ENCODE data around the gene KCNMA1. TPM values are rescaled to one million over a fixed set of nuclear protein-coding genes. Genes with fewer than 3 reads are reported as not detected.

KCNMA1 gene
- total RNA-seq, 2 donors from 2014 or later: 5.9 to 9.3 TPM

DNA sequence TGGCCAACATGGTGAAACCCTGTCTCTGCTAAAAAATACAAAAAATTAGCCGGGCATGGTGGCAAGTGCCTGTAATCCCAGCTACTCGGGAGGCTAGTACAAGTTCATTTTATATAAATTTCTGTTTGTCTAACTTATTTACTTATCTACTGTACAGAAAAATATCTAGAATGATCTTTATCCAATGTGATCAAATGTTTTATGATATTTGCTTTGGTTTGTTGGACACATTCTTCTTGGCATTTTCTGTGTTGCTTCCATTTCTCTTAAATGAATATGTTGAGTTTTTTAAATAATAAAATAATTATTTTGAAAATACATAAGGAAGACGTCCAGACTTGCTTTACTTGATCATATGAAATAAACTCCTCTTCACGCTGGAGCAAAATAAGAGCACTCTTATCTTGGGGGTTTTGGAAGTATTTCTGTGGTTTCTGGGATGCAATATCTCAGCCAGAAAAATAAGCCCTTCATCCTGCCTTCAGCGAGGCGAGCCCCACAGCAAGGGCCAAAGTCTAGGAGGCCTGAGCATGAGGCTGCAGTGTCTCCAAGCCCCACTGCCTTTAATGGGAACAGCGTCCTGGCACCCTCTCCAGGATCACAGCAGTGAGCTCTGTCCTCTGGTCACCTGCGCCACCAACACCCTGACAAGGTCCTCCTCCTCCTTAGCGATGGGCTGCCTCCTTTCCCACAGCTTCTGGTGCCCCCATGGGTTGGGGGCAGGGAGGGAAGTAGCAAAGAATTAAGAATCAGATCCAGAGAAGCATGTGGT is 480.2 kb downstream of the KCNMA1 start:
- ATAC-seq (no peak), DNase-seq (no peak)
- no peaks in the 10 kb centered on the region for H3K27me3 ChIP-seq
- peak overlapping the region in 1 of 4 donors; percentile 60 for H3K27ac ChIP-seq
- intact Hi-C loops (cut with DNase I): no loop called here
- no peak overlapping the region for H3K4me3 ChIP-seq
- no peaks in the 10 kb centered on the region for H3K36me3 ChIP-seq (replicated peaks in 1 of 2; ENCODE audit: insufficient read depth in 1 of 2, low read depth in 2 of 2)
- WGBS, 2 donors: 73 to 84% methylated on average over 9 of the region's 9 CpGs
- H3K9me3 ChIP-seq: no peaks in the 10 kb centered on the region
- TF ChIP-seq, protein P1, sequence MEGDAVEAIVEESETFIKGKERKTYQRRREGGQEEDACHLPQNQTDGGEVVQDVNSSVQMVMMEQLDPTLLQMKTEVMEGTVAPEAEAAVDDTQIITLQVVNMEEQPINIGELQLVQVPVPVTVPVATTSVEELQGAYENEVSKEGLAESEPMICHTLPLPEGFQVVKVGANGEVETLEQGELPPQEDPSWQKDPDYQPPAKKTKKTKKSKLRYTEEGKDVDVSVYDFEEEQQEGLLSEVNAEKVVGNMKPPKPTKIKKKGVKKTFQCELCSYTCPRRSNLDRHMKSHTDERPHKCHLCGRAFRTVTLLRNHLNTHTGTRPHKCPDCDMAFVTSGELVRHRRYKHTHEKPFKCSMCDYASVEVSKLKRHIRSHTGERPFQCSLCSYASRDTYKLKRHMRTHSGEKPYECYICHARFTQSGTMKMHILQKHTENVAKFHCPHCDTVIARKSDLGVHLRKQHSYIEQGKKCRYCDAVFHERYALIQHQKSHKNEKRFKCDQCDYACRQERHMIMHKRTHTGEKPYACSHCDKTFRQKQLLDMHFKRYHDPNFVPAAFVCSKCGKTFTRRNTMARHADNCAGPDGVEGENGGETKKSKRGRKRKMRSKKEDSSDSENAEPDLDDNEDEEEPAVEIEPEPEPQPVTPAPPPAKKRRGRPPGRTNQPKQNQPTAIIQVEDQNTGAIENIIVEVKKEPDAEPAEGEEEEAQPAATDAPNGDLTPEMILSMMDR (IDR thresholded peaks at IDR 0.05): no peak
- TF ChIP-seq POLR2A (IDR thresholded peaks at IDR 0.05): no peak
- peaks cover 11% of the 10 kb centered on the region for H3K4me1 ChIP-seq

- Histone ChIP-seq H3K4me1 (peaks cover 11% of the 10 kb centered on the region), H3K36me3 (replicated peaks in 1 of 2; ENCODE audit: insufficient read depth in 1 of 2, low read depth in 2 of 2) (no peaks in the 10 kb centered on the region), H3K27ac (peak overlapping the region in 3 of 4 donors; percentile 38 to 60 (median 56)), H3K27me3 (no peaks in the 10 kb centered on the region), H3K9me3 (no peaks in the 10 kb centered on the region), H3K4me3 (no peak overlapping the region)
- 56 to 60% methylated on average over 4 to 5 of the region's 5 CpGs for WGBS, 2 donors
- intact Hi-C loops (cut with DNase I): no loop called here
- DNase-seq (peak in 1 of 4 donors; percentile 19), ATAC-seq (peak; percentile 62)
- TF ChIP-seq, protein P1 (IDR thresholded peaks at IDR 0.05): no peak
- TF ChIP-seq POLR2A (IDR thresholded peaks at IDR 0.05): no peak
Observed at GRCh38 chr10:77156406-77156879, 481.2 kb downstream of the KCNMA1 start.

GRCh38 chr10:77152256-77152655 is 485.4 kb downstream of the KCNMA1 start:
- TF ChIP-seq POLR2A (IDR thresholded peaks at IDR 0.05): no peak
- TF ChIP-seq, protein P1 (IDR thresholded peaks at IDR 0.05): no peak
- ATAC-seq (no peak), DNase-seq (no peak)
- no peaks in the 10 kb centered on the region for H3K9me3 ChIP-seq
- no peaks in the 10 kb centered on the region for H3K27me3 ChIP-seq
- WGBS, 2 donors: 90 to 100% methylated on average over 1 of the region's 1 CpG
- H3K36me3 ChIP-seq (replicated peaks in 1 of 2; ENCODE audit: insufficient read depth in 1 of 2, low read depth in 2 of 2): no peaks in the 10 kb centered on the region
- H3K27ac ChIP-seq: no peak overlapping the region
- H3K4me3 ChIP-seq: no peak overlapping the region
- intact Hi-C loops (cut with DNase I): no loop called here
- H3K4me1 ChIP-seq: no peaks in the 10 kb centered on the region

GRCh38 chr10:77151408-77151807 is 486.2 kb downstream of the KCNMA1 start:
- no peak for TF ChIP-seq POLR2A (IDR thresholded peaks at IDR 0.05)
- TF ChIP-seq, protein P1 (IDR thresholded peaks at IDR 0.05): no peak
- no peaks in the 10 kb centered on the region for H3K27me3 ChIP-seq
- intact Hi-C loops (cut with DNase I): no loop called here
- no peak for DNase-seq
- H3K9me3 ChIP-seq: no peaks in the 10 kb centered on the region
- 100% methylated on average over 1 of the region's 1 CpG for WGBS, 2 donors
- H3K4me3 ChIP-seq: no peak overlapping the region
- no peak overlapping the region for H3K27ac ChIP-seq
- ATAC-seq: no peak
- no peaks in the 10 kb centered on the region for H3K4me1 ChIP-seq
- no peaks in the 10 kb centered on the region for H3K36me3 ChIP-seq (replicated peaks in 1 of 2; ENCODE audit: insufficient read depth in 1 of 2, low read depth in 2 of 2)

DNA sequence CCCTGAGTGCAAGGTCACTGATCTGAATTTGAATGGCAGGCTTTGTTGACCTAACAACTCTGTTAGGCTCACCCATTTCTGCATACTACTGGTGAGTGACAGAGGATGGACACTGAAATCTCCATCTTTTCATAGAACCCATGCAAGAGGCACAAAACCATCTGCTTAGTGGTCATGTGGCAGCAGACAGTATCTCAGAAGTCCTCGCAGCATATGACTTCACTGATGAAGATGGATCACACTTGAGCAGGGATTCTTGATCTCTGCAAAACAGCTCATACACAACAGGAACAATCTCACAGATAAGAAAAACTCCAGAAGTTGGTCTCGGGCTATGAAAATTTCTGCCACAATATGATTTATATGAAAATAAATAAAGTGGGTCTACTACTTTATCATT is 487.9 kb downstream of the KCNMA1 start:
- intact Hi-C loops (cut with DNase I): no loop called here
- Histone ChIP-seq H3K9me3 (no peaks in the 10 kb centered on the region), H3K27ac (no peak overlapping the region), H3K27me3 (no peaks in the 10 kb centered on the region), H3K4me1 (no peaks in the 10 kb centered on the region), H3K36me3 (replicated peaks in 1 of 2; ENCODE audit: insufficient read depth in 1 of 2, low read depth in 2 of 2) (no peaks in the 10 kb centered on the region), H3K4me3 (no peak overlapping the region)
- DNase-seq: no peak
- TF ChIP-seq, protein P1 (IDR thresholded peaks at IDR 0.05): no peak
- ATAC-seq: no peak
- WGBS, 2 donors: 79 to 88% methylated on average over 2 of the region's 2 CpGs
